HepG2 (cell line): ENCODE results near the gene TUBG2. TPM values are rescaled to one million over a fixed set of nuclear protein-coding genes. Genes with fewer than 3 reads are reported as not detected.

Experiments
- CCAR2 ChIP-seq: fragments of 200-400 bp; formaldehyde crosslinking; optimal IDR thresholded peaks from 2 replicates; pipeline ENCODE3; 2018; ENCODE audit warnings: low read depth, mild to moderate bottlenecking, low read length, moderate library complexity
- CCDC6 ChIP-seq: sonication (generic); formaldehyde crosslinking; IDR thresholded peaks from 2 replicates; pipeline ENCODE4 v1.8.1; 2022; ENCODE audit warnings: mild to moderate bottlenecking, missing genetic modification reagents, moderate library complexity
- CHCHD3 ChIP-seq: sonication (generic); formaldehyde crosslinking; IDR thresholded peaks from 2 replicates; pipeline ENCODE4 v1.8.0; 2022; ENCODE audit warnings: mild to moderate bottlenecking, missing genetic modification reagents, moderate library complexity
- ESRRA ChIP-seq: sonication (generic); formaldehyde crosslinking; IDR thresholded peaks from 2 replicates; pipeline ENCODE4 v1.5.1; 2020; ENCODE audit warnings: mild to moderate bottlenecking, low read depth, missing genetic modification reagents
- GLI4 ChIP-seq: sonication (generic); formaldehyde crosslinking; IDR thresholded peaks from 2 replicates; pipeline ENCODE4 v1.5.1; 2020; ENCODE audit warnings: missing genetic modification reagents, mild to moderate bottlenecking, moderate library complexity, borderline replicate concordance
- GPN1 ChIP-seq: sonication (generic); formaldehyde crosslinking; IDR thresholded peaks from 2 replicates; pipeline ENCODE4 v1.5.1; 2020; ENCODE audit warnings: missing genetic modification reagents, borderline replicate concordance
- HMG20B ChIP-seq: conservative IDR thresholded peaks from 2 replicates; pipeline ENCODE4 v1.6.1; 2016; ENCODE audit warnings: missing genetic modification reagents, missing compliant biosample characterization
- JUN ChIP-seq: sonication (generic); formaldehyde crosslinking; IDR thresholded peaks from 2 replicates; pipeline ENCODE4 v1.4.0; 2020; ENCODE audit warnings: mild to moderate bottlenecking, missing genetic modification reagents
- KLF13 ChIP-seq: sonication (generic); formaldehyde crosslinking; IDR thresholded peaks from 2 replicates; pipeline ENCODE4 v1.4.0; 2020; ENCODE audit warnings: mild to moderate bottlenecking, missing genetic modification reagents
- NCOR1 ChIP-seq: fragments of 200-600 bp; sonication (generic); IDR thresholded peaks from 2 replicates; pipeline ENCODE4 v1.7.0; 2017; ENCODE audit warnings: antibody characterized with exemption, low read length, borderline replicate concordance
- NFIC ChIP-seq: IDR thresholded peaks from 2 replicates; pipeline ENCODE4 v1.6.1; 2012; ENCODE audit warnings: mild to moderate bottlenecking, low read length, inconsistent platforms
- RCOR2 ChIP-seq: IDR thresholded peaks from 2 replicates; pipeline ENCODE4 v1.6.1; 2016; ENCODE audit warnings: missing biosample characterization, missing genetic modification reagents
- REXO4 ChIP-seq: sonication (generic); formaldehyde crosslinking; IDR thresholded peaks from 2 replicates; pipeline ENCODE4 v1.8.0; 2022; ENCODE audit warnings: missing genetic modification reagents, mild to moderate bottlenecking, borderline replicate concordance
- SPEN ChIP-seq: sonication (generic); formaldehyde crosslinking; IDR thresholded peaks from 2 replicates; pipeline ENCODE4 v1.5.1; 2020; ENCODE audit warnings: low read depth, mild to moderate bottlenecking, missing genetic modification reagents
- TARDBP ChIP-seq: sonication (generic); formaldehyde crosslinking; IDR thresholded peaks from 2 replicates; pipeline ENCODE4 v1.8.0; 2022; ENCODE audit warnings: mild to moderate bottlenecking, missing genetic modification reagents
- ZFP36 ChIP-seq: fragments of 150-350 bp; IDR thresholded peaks from 2 replicates; pipeline ENCODE4 v1.6.1; 2018; ENCODE audit warnings: borderline replicate concordance, low read length, low read depth; ENCODE audit not compliant: partially characterized antibody
- ZNF136 ChIP-seq: sonication (generic); formaldehyde crosslinking; IDR thresholded peaks from 2 replicates; pipeline ENCODE4 v1.8.1; 2022; ENCODE audit warnings: low read depth, mild to moderate bottlenecking, moderate library complexity, missing genetic modification reagents
- ZNF317 ChIP-seq: sonication (generic); formaldehyde crosslinking; IDR thresholded peaks from 2 replicates; pipeline ENCODE4 v1.5.0; 2020; ENCODE audit warnings: mild to moderate bottlenecking, missing genetic modification reagents
- ZNF546 ChIP-seq: sonication (generic); formaldehyde crosslinking; conservative IDR thresholded peaks from 2 replicates; pipeline ENCODE4 v1.8.1; 2023; ENCODE audit warnings: mild to moderate bottlenecking, missing genetic modification reagents
- ZNF749 ChIP-seq: sonication (generic); formaldehyde crosslinking; IDR thresholded peaks from 2 replicates; pipeline ENCODE4 v1.8.0; 2022; ENCODE audit warnings: mild to moderate bottlenecking, missing genetic modification reagents, moderate library complexity, borderline replicate concordance
- ZNF773 ChIP-seq: sonication (generic); formaldehyde crosslinking; IDR thresholded peaks from 2 replicates; pipeline ENCODE4 v1.4.0; 2020; ENCODE audit warnings: missing genetic modification reagents, borderline replicate concordance
- ZSCAN5A ChIP-seq: sonication (generic); formaldehyde crosslinking; IDR thresholded peaks from 2 replicates; pipeline ENCODE4 v1.8.0; 2022; ENCODE audit warnings: mild to moderate bottlenecking, missing genetic modification reagents, borderline replicate concordance
- polyA plus RNA-seq, 8 experiments: library from polyadenylated mRNA; depleted of rRNA in 3 of 8; stranded (reverse) in 7 of 8; unstranded in 1 of 8; fragments of >200 nt; fragmentation: Illumina TruSeq in 4 of 8; extraction: Trizol in 4 of 8; gene quantifications; 2 replicates each; pipeline versions ENCODE4 v1.2.1 to v1.2.3, GENCODE V29; 2011 to 2016; ENCODE audit warnings: low read depth in 4 of 8, missing spikeins in 1 of 8, mixed read lengths in 1 of 8; ENCODE audit not compliant: insufficient read depth in 1 of 8
- total RNA-seq, 5 experiments: library from RNA; depleted of rRNA; stranded (reverse); fragments of >200 nt; fragmentation: Illumina TruSeq; extraction: Trizol; gene quantifications; 2 replicates each; pipeline ENCODE4 v1.2.3, GENCODE V29; 2016; ENCODE audit warnings: low read depth in 1 of 5
- TF ChIP-seq, protein P1 (sequence below): sonication (generic); formaldehyde crosslinking; IDR thresholded peaks from 2 replicates; pipeline ENCODE4 v1.4.0; 2020; ENCODE audit warnings: missing genetic modification reagents
- TF ChIP-seq, protein P2 (sequence below): sonication (generic); formaldehyde crosslinking; IDR thresholded peaks from 2 replicates; pipeline ENCODE4 v1.4.0; 2020; ENCODE audit warnings: missing genetic modification reagents

Gene TUBG2
- total and polyA plus RNA-seq, 2 of the 13 experiments (the other 11 are each of a cell fraction or from before 2014, with no cell fraction given) = 16.0 to 42.3 TPM

- no peak for TF ChIP-seq ZSCAN5A (CRISPR knock-in tag)
- TF ChIP-seq CCDC6 (CRISPR knock-in tag) = peak; percentile 19
- peak; percentile 87 for TF ChIP-seq GLI4 (CRISPR knock-in tag)
- TF ChIP-seq ZFP36 = no peak
- TF ChIP-seq ZNF546 = 0 out of 2 replicates have a peak, but pooled peaks have one; percentile 37
- TF ChIP-seq GPN1 = no peak; the same call in 1 of the 2 replicates
- TF ChIP-seq ZNF773 (CRISPR knock-in tag) = no peak
- no peak for TF ChIP-seq HMG20B (CRISPR knock-in tag)
- TF ChIP-seq NFIC = no peak
- TF ChIP-seq ZNF317 (CRISPR knock-in tag) = 0 out of 2 replicates have a peak, but pooled peaks have one; percentile 79
- TF ChIP-seq ZNF136 (CRISPR knock-in tag) = no peak
- TF ChIP-seq CHCHD3 (CRISPR knock-in tag) = no peak
- no peak for TF ChIP-seq JUN (CRISPR knock-in tag)
- no peak for TF ChIP-seq TARDBP (CRISPR knock-in tag)
- no peak for TF ChIP-seq SPEN (CRISPR knock-in tag)
- TF ChIP-seq, protein P1, sequence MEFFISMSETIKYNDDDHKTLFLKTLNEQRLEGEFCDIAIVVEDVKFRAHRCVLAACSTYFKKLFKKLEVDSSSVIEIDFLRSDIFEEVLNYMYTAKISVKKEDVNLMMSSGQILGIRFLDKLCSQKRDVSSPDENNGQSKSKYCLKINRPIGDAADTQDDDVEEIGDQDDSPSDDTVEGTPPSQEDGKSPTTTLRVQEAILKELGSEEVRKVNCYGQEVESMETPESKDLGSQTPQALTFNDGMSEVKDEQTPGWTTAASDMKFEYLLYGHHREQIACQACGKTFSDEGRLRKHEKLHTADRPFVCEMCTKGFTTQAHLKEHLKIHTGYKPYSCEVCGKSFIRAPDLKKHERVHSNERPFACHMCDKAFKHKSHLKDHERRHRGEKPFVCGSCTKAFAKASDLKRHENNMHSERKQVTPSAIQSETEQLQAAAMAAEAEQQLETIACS (CRISPR knock-in tag) = peak; percentile 81
- no peak for TF ChIP-seq RCOR2
- TF ChIP-seq, protein P2, sequence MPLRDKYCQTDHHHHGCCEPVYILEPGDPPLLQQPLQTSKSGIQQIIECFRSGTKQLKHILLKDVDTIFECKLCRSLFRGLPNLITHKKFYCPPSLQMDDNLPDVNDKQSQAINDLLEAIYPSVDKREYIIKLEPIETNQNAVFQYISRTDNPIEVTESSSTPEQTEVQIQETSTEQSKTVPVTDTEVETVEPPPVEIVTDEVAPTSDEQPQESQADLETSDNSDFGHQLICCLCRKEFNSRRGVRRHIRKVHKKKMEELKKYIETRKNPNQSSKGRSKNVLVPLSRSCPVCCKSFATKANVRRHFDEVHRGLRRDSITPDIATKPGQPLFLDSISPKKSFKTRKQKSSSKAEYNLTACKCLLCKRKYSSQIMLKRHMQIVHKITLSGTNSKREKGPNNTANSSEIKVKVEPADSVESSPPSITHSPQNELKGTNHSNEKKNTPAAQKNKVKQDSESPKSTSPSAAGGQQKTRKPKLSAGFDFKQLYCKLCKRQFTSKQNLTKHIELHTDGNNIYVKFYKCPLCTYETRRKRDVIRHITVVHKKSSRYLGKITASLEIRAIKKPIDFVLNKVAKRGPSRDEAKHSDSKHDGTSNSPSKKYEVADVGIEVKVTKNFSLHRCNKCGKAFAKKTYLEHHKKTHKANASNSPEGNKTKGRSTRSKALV (CRISPR knock-in tag) = peak; percentile 76
- 0 out of 2 replicates have a peak, but pooled peaks have one; percentile 56 for TF ChIP-seq ZNF749 (CRISPR knock-in tag)
- 0 out of 2 replicates have a peak, but pooled peaks have one; percentile 23 for TF ChIP-seq NCOR1
- TF ChIP-seq REXO4 (CRISPR knock-in tag) = 0 out of 2 replicates have a peak, but pooled peaks have one; percentile 54
- TF ChIP-seq CCAR2 = no peak
- no peak for TF ChIP-seq KLF13
- 0 out of 2 replicates have a peak, but pooled peaks have one; percentile 12 for TF ChIP-seq ESRRA (CRISPR knock-in tag)
Observed at GRCh38 chr17:42682722-42683403, 23.8 kb downstream of the TUBG2 start (continued).
